Measurements from ENCODE around the gene WFS1.

The WFS1 gene

DNA sequence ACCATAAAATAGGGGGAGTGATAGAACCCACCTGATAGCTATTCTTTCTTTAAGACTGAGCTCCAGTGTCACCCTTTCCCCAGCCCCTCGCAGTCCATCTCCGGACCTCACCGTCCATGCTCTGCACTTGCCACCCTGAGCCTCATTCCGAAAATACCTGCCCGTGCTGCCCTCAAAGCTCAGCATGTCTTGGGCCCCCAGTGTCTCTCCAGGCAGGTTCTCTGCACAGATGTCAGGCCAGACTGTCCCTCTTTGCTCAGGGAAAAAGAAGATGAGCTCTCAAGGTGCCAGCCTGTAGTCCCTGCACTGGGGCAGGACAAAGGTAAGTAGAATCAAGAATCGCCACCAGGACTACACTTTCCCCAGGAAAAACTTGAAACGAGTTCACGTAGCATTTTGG is 9.8 kb upstream of the WFS1 start:
- DNase-seq, result no peak
- Histone ChIP-seq H3K36me3 (ENCODE audit: control insufficient read depth, insufficient read depth, low read length) (no peaks in the 10 kb centered on the region), H3K27ac (ENCODE audit: insufficient read depth, low read length, poor library complexity, severe bottlenecking) (no peak overlapping the region), H3K9me3 (ENCODE audit: control insufficient read depth, low read length) (no peaks in the 10 kb centered on the region), H3K27me3 (replicated peaks; ENCODE audit: control insufficient read depth, insufficient read depth, low read length, poor library complexity, severe bottlenecking) (no peaks in the 10 kb centered on the region), H3K4me1 (ENCODE audit: control insufficient read depth, insufficient read depth, low read length, poor library complexity, severe bottlenecking) (no peaks in the 10 kb centered on the region), H3K4me3 (ENCODE audit: insufficient read depth, low read depth, low read length, poor library complexity, severe bottlenecking) (no peak overlapping the region)

DNA sequence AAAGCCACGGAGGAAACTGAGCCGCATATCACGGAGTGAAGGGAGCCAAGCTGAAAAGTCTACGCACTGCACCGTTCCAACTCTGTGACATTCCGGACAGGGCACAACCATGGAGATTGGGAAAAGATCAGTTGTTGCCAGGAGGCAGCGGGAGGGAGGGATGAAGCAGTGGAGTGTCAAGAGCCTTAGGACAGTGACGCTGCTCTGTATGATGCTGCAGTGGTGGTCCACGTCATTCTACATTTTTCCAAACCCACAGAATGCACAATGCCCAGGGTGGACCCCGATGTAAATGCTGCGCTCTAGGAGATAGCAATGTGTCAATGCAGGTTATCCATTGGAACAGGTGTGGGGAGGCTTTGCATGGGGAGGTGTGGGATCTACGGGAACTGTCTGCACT is 7.5 kb upstream of the WFS1 start:
- H3K4me1 ChIP-seq (ENCODE audit: control insufficient read depth, insufficient read depth, low read length, poor library complexity, severe bottlenecking), result no peaks in the 10 kb centered on the region
- no peak overlapping the region for H3K4me3 ChIP-seq (ENCODE audit: insufficient read depth, low read depth, low read length, poor library complexity, severe bottlenecking)
- H3K9me3 ChIP-seq (ENCODE audit: control insufficient read depth, low read length), result no peaks in the 10 kb centered on the region
- no peak overlapping the region for H3K27ac ChIP-seq (ENCODE audit: insufficient read depth, low read length, poor library complexity, severe bottlenecking)
- no peaks in the 10 kb centered on the region for H3K27me3 ChIP-seq (replicated peaks; ENCODE audit: control insufficient read depth, insufficient read depth, low read length, poor library complexity, severe bottlenecking)
- no peak for DNase-seq
- no peaks in the 10 kb centered on the region for H3K36me3 ChIP-seq (ENCODE audit: control insufficient read depth, insufficient read depth, low read length)

DNA sequence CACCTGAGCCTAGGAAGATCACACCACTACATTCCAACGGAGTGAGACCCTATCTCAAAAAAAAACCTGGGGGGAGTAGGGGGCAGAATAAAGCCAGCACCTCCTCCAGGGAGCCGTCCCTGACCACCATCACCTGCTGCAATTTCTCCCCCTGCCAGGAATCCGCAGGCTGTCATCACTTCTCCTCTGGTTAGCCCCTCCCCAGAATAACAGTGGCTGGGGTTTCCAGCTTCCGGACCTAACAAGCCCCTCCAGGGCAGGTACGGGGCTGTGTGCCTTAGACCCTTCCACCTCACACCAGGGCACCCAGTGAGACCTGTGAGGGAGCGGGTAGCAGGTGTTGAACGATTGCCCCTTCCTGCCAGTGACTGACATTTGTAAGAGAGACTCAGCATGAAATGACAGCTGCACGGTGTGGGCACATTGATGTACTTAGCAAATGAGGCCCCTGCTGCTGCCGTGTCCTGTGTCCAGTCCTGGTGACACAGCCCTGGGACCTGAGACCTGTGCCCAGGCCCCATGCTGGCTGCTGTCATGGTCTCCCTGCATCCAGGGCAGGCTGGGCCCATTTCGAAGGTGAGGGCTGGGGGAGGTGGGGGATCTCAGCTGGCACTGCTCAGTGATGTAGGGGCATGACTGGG is 6.7 kb upstream of the WFS1 start:
- H3K4me1 ChIP-seq (ENCODE audit: control insufficient read depth, insufficient read depth, low read length, poor library complexity, severe bottlenecking), result no peaks in the 10 kb centered on the region
- no peaks in the 10 kb centered on the region for H3K9me3 ChIP-seq (ENCODE audit: control insufficient read depth, low read length)
- H3K27ac ChIP-seq (ENCODE audit: insufficient read depth, low read length, poor library complexity, severe bottlenecking), result no peak overlapping the region
- H3K36me3 ChIP-seq (ENCODE audit: control insufficient read depth, insufficient read depth, low read length), result no peaks in the 10 kb centered on the region
- DNase-seq, result no peak
- H3K27me3 ChIP-seq (replicated peaks; ENCODE audit: control insufficient read depth, insufficient read depth, low read length, poor library complexity, severe bottlenecking), result no peaks in the 10 kb centered on the region
- no peak overlapping the region for H3K4me3 ChIP-seq (ENCODE audit: insufficient read depth, low read depth, low read length, poor library complexity, severe bottlenecking)

DNA sequence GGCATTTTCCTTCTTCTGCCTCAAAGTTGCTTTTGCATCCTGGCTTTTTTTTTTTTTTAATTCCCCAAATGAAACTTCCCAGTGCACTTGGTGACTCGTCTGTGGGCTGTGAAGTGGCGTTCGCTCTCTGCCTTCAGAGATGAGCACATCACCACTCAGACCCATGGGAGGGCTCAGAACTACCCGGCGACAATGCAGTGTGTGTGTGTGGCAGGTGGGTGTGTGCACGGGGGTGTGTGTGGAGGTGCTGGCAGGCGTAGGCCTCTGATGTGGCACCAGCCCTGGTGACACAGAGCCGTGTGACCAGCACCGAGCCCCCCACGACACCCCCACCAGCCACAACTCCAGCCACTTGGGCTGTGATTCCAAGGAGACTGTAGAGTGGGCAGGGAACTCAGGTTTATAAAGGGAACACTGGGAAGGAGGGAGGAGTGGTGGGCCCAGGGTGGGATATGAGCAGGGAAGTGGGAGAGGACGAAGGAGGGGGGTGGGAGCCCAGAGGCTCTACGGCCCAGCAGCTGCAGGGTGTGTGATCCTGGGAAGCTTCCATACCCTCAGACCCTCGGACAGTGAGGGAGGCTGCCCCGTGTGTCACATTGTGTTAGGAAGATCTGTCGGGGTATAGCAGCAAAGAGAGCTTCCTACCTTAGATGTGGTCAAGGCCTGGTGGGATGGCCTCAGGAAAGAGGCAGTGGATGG is 6.0 kb upstream of the WFS1 start:
- no peak overlapping the region for H3K4me3 ChIP-seq (ENCODE audit: insufficient read depth, low read depth, low read length, poor library complexity, severe bottlenecking)
- DNase-seq, result no peak
- H3K27ac ChIP-seq (ENCODE audit: insufficient read depth, low read length, poor library complexity, severe bottlenecking), result no peak overlapping the region
- H3K4me1 ChIP-seq (ENCODE audit: control insufficient read depth, insufficient read depth, low read length, poor library complexity, severe bottlenecking), result no peaks in the 10 kb centered on the region
- H3K36me3 ChIP-seq (ENCODE audit: control insufficient read depth, insufficient read depth, low read length), result no peaks in the 10 kb centered on the region
- H3K27me3 ChIP-seq (replicated peaks; ENCODE audit: control insufficient read depth, insufficient read depth, low read length, poor library complexity, severe bottlenecking), result no peaks in the 10 kb centered on the region
- no peaks in the 10 kb centered on the region for H3K9me3 ChIP-seq (ENCODE audit: control insufficient read depth, low read length)

DNA sequence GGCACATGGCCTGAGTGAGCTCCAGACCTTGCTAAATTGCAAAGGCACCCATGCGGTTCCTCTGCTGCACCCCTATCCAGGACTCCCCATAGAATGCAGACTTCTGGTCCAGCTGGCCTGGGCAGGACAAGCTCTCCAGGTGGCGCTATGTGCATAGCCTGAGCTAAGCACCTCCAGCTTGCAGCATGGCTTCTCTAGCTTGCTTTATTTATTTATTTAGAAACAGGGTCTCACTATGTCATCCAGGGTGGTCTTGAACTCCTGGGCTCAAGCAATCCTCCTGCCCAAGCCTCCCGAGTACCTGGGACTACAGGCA is 5.5 kb upstream of the WFS1 start:
- DNase-seq, result no peak
- Histone ChIP-seq H3K27ac (ENCODE audit: insufficient read depth, low read length, poor library complexity, severe bottlenecking) (no peak overlapping the region), H3K27me3 (replicated peaks; ENCODE audit: control insufficient read depth, insufficient read depth, low read length, poor library complexity, severe bottlenecking) (no peaks in the 10 kb centered on the region), H3K36me3 (ENCODE audit: control insufficient read depth, insufficient read depth, low read length) (no peaks in the 10 kb centered on the region), H3K9me3 (ENCODE audit: control insufficient read depth, low read length) (no peaks in the 10 kb centered on the region), H3K4me3 (ENCODE audit: insufficient read depth, low read depth, low read length, poor library complexity, severe bottlenecking) (no peak overlapping the region), H3K4me1 (ENCODE audit: control insufficient read depth, insufficient read depth, low read length, poor library complexity, severe bottlenecking) (no peaks in the 10 kb centered on the region)

DNA sequence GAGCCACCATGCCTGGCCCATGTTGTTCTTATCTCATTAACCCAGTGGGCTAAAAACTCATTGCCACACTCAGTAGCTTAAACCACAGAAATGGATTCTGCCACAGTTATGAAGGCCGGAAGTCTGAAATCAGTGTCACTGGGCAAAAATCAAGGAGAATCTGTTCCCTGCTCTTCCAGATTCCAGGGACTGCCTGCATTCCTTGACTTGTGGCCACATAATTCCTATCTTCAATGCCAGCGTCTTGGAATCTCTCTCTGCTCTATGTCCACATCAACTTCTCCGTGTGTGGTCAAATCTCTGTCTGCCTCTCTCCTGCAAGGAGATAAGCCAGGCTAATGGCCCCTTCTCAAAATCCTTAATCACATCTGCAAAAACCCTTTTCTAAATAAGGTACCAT is 4.1 kb upstream of the WFS1 start:
- Histone ChIP-seq H3K9me3 (ENCODE audit: control insufficient read depth, low read length) (no peaks in the 10 kb centered on the region), H3K4me3 (ENCODE audit: insufficient read depth, low read depth, low read length, poor library complexity, severe bottlenecking) (no peak overlapping the region), H3K36me3 (ENCODE audit: control insufficient read depth, insufficient read depth, low read length) (no peaks in the 10 kb centered on the region), H3K4me1 (ENCODE audit: control insufficient read depth, insufficient read depth, low read length, poor library complexity, severe bottlenecking) (peaks cover 2% of the 10 kb centered on the region), H3K27me3 (replicated peaks; ENCODE audit: control insufficient read depth, insufficient read depth, low read length, poor library complexity, severe bottlenecking) (no peaks in the 10 kb centered on the region), H3K27ac (ENCODE audit: insufficient read depth, low read length, poor library complexity, severe bottlenecking) (no peak overlapping the region)
- DNase-seq, result no peak

DNA sequence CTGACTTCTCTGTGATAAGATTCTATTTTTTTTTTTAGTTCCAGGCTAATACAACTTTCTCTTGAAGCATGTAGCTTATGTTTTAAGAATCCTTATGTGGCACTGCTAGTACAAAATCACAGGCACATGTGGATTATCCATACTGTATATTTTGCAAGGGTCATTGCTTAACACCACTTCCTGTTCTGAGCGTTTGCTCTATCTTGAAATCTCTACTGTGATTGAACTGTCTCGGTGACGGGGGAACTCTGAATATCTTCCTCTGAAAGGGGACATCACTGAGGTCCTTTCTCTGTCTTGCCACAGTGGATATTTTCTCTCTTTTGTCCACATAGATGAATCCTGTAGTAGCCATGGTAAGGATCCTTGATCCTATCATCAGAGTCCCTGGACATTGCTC is 2.1 kb upstream of the WFS1 start:
- Histone ChIP-seq H3K4me1 (ENCODE audit: control insufficient read depth, insufficient read depth, low read length, poor library complexity, severe bottlenecking) (peaks cover 4% of the 10 kb centered on the region), H3K27ac (ENCODE audit: insufficient read depth, low read length, poor library complexity, severe bottlenecking) (no peak overlapping the region), H3K9me3 (ENCODE audit: control insufficient read depth, low read length) (no peaks in the 10 kb centered on the region), H3K4me3 (ENCODE audit: insufficient read depth, low read depth, low read length, poor library complexity, severe bottlenecking) (no peak overlapping the region), H3K36me3 (ENCODE audit: control insufficient read depth, insufficient read depth, low read length) (no peaks in the 10 kb centered on the region), H3K27me3 (replicated peaks; ENCODE audit: control insufficient read depth, insufficient read depth, low read length, poor library complexity, severe bottlenecking) (no peaks in the 10 kb centered on the region)
- no peak for DNase-seq

DNA sequence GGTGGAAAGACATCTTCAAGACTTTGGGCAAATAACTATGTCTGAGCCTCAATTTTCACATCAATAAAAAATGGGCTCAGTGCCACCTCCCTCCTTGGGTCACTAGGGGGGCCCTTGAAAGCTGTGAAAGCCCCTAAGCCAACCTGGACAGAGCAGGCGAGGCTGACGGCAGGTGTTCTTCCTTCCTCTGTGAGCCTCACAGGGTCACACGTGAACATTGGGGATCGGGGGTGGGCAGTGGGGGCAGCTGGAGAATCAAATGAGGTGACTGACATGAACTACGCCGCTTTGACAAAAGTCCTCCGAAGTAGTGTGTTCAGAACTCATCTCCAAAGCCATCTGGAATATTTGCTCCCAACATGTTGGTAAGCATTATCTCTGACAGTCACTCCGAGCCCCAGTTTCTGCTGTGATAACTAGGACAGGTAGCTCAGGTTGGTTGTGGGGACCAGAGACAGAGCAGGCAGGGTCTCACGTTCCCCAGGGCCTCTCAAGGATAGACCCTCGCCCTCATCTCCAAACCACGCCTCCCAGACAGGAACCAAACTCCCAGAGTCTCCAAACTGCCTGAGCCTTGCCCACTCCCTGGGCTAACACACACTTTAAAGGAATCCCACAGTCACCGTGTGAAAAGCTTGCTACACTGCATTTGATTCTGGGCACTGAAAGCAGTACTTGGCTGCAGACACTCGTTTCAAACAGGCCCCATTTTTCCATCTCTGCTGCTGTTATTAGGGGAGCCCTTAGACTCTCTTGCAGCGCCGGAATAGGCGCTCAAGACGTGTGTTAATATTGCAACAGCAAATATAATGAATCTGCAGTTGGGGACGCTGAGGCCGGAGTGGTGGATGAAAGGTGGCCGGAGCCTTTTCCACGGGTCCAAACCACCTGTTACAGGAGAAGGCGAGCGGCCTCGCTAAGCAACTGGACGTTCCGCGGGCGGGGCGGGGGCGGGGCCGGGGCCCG is 717 bp upstream of the WFS1 start:
- Histone ChIP-seq H3K9me3 (ENCODE audit: control insufficient read depth, low read length) (no peaks in the 10 kb centered on the region), H3K4me3 (ENCODE audit: insufficient read depth, low read depth, low read length, poor library complexity, severe bottlenecking) (peak overlapping the region; percentile 76), H3K36me3 (ENCODE audit: control insufficient read depth, insufficient read depth, low read length) (no peaks in the 10 kb centered on the region), H3K27me3 (replicated peaks; ENCODE audit: control insufficient read depth, insufficient read depth, low read length, poor library complexity, severe bottlenecking) (no peaks in the 10 kb centered on the region), H3K27ac (ENCODE audit: insufficient read depth, low read length, poor library complexity, severe bottlenecking) (no peak overlapping the region), H3K4me1 (ENCODE audit: control insufficient read depth, insufficient read depth, low read length, poor library complexity, severe bottlenecking) (peaks cover 4% of the 10 kb centered on the region)
- no peak for DNase-seq

DNA sequence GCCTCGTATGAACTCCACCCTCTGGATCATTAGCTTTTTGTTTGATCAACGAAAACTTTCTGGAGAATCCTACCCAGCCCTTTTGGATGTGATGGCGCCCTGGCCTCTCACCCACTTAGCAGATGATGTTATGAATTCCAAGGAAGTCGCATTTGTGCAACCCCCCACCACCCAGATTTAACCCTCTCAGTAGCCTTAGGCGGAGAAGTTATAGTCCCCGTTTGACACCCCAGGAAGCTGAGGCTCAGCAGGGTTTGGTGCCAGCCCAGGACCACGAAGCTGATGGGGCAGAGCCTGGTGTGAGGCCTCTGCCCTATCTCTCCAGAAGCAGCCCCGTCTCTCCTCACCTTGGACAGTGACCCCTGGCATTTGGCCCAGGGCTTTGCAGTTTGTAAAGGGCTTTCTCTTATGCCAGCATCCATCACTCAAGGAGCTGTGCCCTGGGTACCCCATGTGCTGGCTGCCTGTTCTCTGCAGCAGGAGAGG is 1.0 kb downstream of the WFS1 start:
- no peak overlapping the region for H3K27ac ChIP-seq (ENCODE audit: insufficient read depth, low read length, poor library complexity, severe bottlenecking)
- no peaks in the 10 kb centered on the region for H3K27me3 ChIP-seq (replicated peaks; ENCODE audit: control insufficient read depth, insufficient read depth, low read length, poor library complexity, severe bottlenecking)
- DNase-seq, result no peak
- peaks cover 4% of the 10 kb centered on the region for H3K4me1 ChIP-seq (ENCODE audit: control insufficient read depth, insufficient read depth, low read length, poor library complexity, severe bottlenecking)
- no peaks in the 10 kb centered on the region for H3K9me3 ChIP-seq (ENCODE audit: control insufficient read depth, low read length)
- H3K4me3 ChIP-seq (ENCODE audit: insufficient read depth, low read depth, low read length, poor library complexity, severe bottlenecking), result peak overlapping the region; percentile 38
- no peaks in the 10 kb centered on the region for H3K36me3 ChIP-seq (ENCODE audit: control insufficient read depth, insufficient read depth, low read length)

DNA sequence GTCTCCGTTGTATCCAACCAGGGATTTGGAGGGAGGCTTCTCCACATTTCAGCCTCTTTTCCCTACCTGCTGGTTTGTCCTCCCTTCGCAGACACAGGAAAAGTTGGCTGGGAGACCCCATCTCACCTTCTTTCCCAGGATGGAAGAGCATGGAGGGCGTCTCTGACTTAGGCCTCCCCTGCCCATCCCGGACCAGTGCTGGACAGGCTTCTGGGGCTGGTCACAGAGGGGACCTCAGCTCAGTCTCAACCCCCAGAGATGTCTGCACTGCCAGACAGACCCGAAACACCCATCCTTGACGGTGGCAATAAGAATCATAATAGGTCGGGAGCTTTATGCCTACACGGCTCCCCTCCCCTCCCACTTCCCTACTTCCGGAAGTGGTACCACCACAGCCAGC is 1.6 kb downstream of the WFS1 start:
- no peak overlapping the region for H3K4me3 ChIP-seq (ENCODE audit: insufficient read depth, low read depth, low read length, poor library complexity, severe bottlenecking)
- no peaks in the 10 kb centered on the region for H3K9me3 ChIP-seq (ENCODE audit: control insufficient read depth, low read length)
- no peaks in the 10 kb centered on the region for H3K36me3 ChIP-seq (ENCODE audit: control insufficient read depth, insufficient read depth, low read length)
- peaks cover 4% of the 10 kb centered on the region for H3K4me1 ChIP-seq (ENCODE audit: control insufficient read depth, insufficient read depth, low read length, poor library complexity, severe bottlenecking)
- no peaks in the 10 kb centered on the region for H3K27me3 ChIP-seq (replicated peaks; ENCODE audit: control insufficient read depth, insufficient read depth, low read length, poor library complexity, severe bottlenecking)
- no peak overlapping the region for H3K27ac ChIP-seq (ENCODE audit: insufficient read depth, low read length, poor library complexity, severe bottlenecking)
- DNase-seq, result no peak
